Measurements from ENCODE around the gene DNAJC25.
A peak's percentile ranks its signal among the peaks of the same experiment; 100 is the strongest.

DNAJC25 gene

GRCh38 chr9:111628411-111628810 is 2.7 kb upstream of the DNAJC25 start:
- no peak for DNase-seq

GRCh38 chr9:111630182-111630963 is 761 bp upstream of the DNAJC25 start:
- no peak for DNase-seq

GRCh38 chr9:111630964-111631213 is 245 bp upstream of the DNAJC25 start:
- DNase-seq, result no peak

GRCh38 chr9:111632060-111632459 is 926 bp downstream of the DNAJC25 start:
- DNase-seq, result no peak

GRCh38 chr9:111632695-111633388 is 1.7 kb downstream of the DNAJC25 start:
- no peak for DNase-seq

GRCh38 chr9:111633389-111633736 is 2.2 kb downstream of the DNAJC25 start:
- no peak for DNase-seq

GRCh38 chr9:111634860-111635259 is 3.7 kb downstream of the DNAJC25 start:
- DNase-seq, result no peak

GRCh38 chr9:111637421-111637950 is 6.4 kb downstream of the DNAJC25 start:
- no peak for DNase-seq

GRCh38 chr9:111644195-111644772 is 13.2 kb downstream of the DNAJC25 start:
- no peak for DNase-seq

GRCh38 chr9:111645806-111646205 is 14.7 kb downstream of the DNAJC25 start:
- no peak for DNase-seq

- no peak for DNase-seq
Observed at GRCh38 chr9:111646417-111646816, 15.3 kb downstream of the DNAJC25 start.

- DNase-seq, result no peak
Observed at GRCh38 chr9:111648066-111648465, 16.9 kb downstream of the DNAJC25 start.

GRCh38 chr9:111649016-111649415 is 17.9 kb downstream of the DNAJC25 start:
- no peak for DNase-seq

GRCh38 chr9:111657051-111657450 is 25.9 kb downstream of the DNAJC25 start:
- DNase-seq, result no peak

- no peak for DNase-seq
Observed at GRCh38 chr9:111658943-111659342, 27.8 kb downstream of the DNAJC25 start.

GRCh38 chr9:111659691-111660090 is 28.6 kb downstream of the DNAJC25 start:
- no peak for DNase-seq

GRCh38 chr9:111661150-111661801 is 30.1 kb downstream of the DNAJC25 start, which contains the start of gene GNG10:
Gene GNG10, plus strand, starts transcription at chr9:111661605. Its CDS starts 30 bp downstream, at chr9:111661635.
- peak; percentile 67 for DNase-seq

- peak; percentile 33 for DNase-seq
Observed at GRCh38 chr9:111661802-111662521, 30.8 kb downstream of the DNAJC25 start.

- DNase-seq, result peak; percentile 4
Observed at GRCh38 chr9:111662576-111663300, 31.6 kb downstream of the DNAJC25 start.

GRCh38 chr9:111663301-111663823 is 32.2 kb downstream of the DNAJC25 start:
- no peak for DNase-seq

GRCh38 chr9:111668026-111668573 is 37.0 kb downstream of the DNAJC25 start:
- no peak for DNase-seq
